22Rv1 (cell line): ENCODE results near the gene GAGE12J.

Experiments used
- ZFX ChIP-seq: fragments of 450-650 bp; IDR thresholded peaks from 2 replicates; pipeline ENCODE4 v1.6.1; 2017; ENCODE audit warnings: antibody characterized with exemption, borderline replicate concordance
- TF ChIP-seq, protein P1 (sequence below): fragments of 450-650 bp; IDR thresholded peaks from 2 replicates; pipeline ENCODE4 v1.5.1; 2017; ENCODE audit warnings: mild to moderate bottlenecking

DNA sequence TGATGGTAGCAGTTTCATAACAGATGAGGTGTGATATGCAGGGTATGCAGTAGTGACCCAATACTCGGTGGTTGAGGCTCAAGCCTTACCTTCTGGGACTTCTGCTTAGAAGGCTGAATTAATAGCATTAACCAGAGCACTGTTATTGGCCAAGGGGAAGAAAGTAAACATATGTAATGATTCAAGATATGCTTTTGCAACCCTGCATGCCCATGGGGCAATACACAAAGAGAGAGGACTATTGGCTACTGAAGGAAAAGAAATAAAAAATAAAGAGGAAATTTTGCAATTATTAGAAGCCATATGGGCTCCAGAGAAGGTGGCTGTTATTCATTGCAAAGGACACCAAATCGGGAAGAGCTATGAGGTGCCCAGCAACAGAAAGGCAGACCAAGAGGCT is 9.7 kb upstream of the GAGE12J start:
- TF ChIP-seq, protein P1, sequence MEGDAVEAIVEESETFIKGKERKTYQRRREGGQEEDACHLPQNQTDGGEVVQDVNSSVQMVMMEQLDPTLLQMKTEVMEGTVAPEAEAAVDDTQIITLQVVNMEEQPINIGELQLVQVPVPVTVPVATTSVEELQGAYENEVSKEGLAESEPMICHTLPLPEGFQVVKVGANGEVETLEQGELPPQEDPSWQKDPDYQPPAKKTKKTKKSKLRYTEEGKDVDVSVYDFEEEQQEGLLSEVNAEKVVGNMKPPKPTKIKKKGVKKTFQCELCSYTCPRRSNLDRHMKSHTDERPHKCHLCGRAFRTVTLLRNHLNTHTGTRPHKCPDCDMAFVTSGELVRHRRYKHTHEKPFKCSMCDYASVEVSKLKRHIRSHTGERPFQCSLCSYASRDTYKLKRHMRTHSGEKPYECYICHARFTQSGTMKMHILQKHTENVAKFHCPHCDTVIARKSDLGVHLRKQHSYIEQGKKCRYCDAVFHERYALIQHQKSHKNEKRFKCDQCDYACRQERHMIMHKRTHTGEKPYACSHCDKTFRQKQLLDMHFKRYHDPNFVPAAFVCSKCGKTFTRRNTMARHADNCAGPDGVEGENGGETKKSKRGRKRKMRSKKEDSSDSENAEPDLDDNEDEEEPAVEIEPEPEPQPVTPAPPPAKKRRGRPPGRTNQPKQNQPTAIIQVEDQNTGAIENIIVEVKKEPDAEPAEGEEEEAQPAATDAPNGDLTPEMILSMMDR: no peak
- no peak for TF ChIP-seq ZFX
